ENCODE measurements around the gene CACNB1. TPM values are rescaled to one million over a fixed set of nuclear protein-coding genes. Genes with fewer than 3 reads are reported as not detected.
A peak's percentile ranks its signal among the peaks of the same experiment; 100 is the strongest.

The CACNB1 gene
- total RNA-seq, 1 experiment from 2014 or later: 44.1 TPM

DNA sequence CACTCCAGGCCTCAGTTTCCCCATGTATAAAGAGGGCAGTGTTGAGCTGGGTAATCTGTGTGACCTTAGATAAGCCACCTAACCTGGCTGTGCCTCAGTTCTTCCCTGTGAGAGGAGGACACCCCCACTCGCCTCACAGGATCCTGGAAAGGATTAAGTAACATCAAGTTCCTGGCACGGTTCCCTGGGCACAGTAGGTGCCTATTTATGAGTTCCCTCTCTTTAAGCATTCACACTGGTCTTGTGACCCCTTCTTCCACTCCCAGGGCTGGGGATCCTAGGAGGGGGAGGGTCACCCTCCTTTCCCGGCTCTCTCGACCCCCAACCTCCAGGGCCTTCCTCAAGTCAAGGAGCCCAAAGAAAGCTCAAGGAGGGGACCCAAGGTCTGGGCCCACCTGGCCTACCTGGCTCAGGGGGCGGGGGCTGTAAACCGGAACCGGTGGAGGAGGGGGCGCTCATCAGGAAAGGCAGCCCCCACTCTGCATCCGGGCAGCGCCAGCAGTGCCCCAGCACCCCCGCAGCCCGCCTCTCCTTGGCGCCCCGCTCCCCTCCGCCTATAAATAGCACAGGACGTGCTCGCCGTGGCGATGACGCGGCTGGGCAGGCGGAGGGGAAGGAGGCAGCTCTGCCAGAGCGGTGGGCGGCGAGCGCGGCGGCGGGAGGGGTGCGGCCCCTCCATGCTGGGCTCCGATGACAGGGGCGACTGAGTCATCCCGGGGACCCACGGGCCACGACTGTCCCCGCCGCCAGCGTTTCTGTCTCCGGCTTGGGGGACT is 12.0 kb upstream of the CACNB1 start:
- H3K27me3 Mint-ChIP-seq (ENCODE audit: unreplicated experiment): peaks cover 63% of the 10 kb centered on the region
- peak; percentile 81 for DNase-seq
- H3K36me3 Mint-ChIP-seq (ENCODE audit: insufficient read depth, unreplicated experiment): peaks cover 41% of the 10 kb centered on the region
- H3K27ac Mint-ChIP-seq (ENCODE audit: unreplicated experiment): peak overlapping the region; percentile 16
- TF ChIP-seq CTCF (IDR thresholded peaks at IDR 0.05; ENCODE audit: unreplicated experiment): peak; percentile 13
- BruUV-seq (replicated peaks): no TSS peak
- H3K4me1 Mint-ChIP-seq (ENCODE audit: low read depth, unreplicated experiment): peaks cover 43% of the 10 kb centered on the region
- intact Hi-C loops (cut with micrococcal nuclease; ENCODE audit: unreplicated experiment): loop anchor here (5.0 kb wide), 1 partner anchor 193 kb away; the partner anchor contains the start of gene FBXL20
- H3K9me3 Mint-ChIP-seq (ENCODE audit: low read depth, unreplicated experiment): no peaks in the 10 kb centered on the region
- CTCF ChIA-PET: interaction anchor here (0.5 to 7.8 kb wide), 12 partner anchors 9 to 233 kb away, joined by 3 to 442 read pairs (median 10); partner anchors contain the start of genes CACNB1, FBXL20 and RPL19
- H3K4me3 Mint-ChIP-seq (ENCODE audit: low read depth, unreplicated experiment): peak overlapping the region; percentile 55

- Mint-ChIP-seq H3K4me1 (ENCODE audit: low read depth, unreplicated experiment) (peaks cover 38% of the 10 kb centered on the region), H3K4me3 (ENCODE audit: low read depth, unreplicated experiment) (peak overlapping the region; percentile 55), H3K9me3 (ENCODE audit: low read depth, unreplicated experiment) (no peaks in the 10 kb centered on the region), H3K27ac (ENCODE audit: unreplicated experiment) (no peak overlapping the region), H3K36me3 (ENCODE audit: insufficient read depth, unreplicated experiment) (peaks cover 41% of the 10 kb centered on the region), H3K27me3 (ENCODE audit: unreplicated experiment) (peaks cover 57% of the 10 kb centered on the region)
- peak; percentile 73 for DNase-seq
- TF ChIP-seq CTCF (IDR thresholded peaks at IDR 0.05; ENCODE audit: unreplicated experiment): no peak
- no TSS peak for BruUV-seq (replicated peaks)
- CTCF ChIA-PET: interaction anchor here (0.5 to 7.8 kb wide), 15 partner anchors 9 to 232 kb away, joined by 3 to 442 read pairs (median 4); partner anchors contain the start of genes CACNB1, FBXL20 and RPL19
- intact Hi-C loops (cut with micrococcal nuclease; ENCODE audit: unreplicated experiment): loop anchor here (5.0 kb wide), 1 partner anchor 193 kb away; the partner anchor contains the start of gene FBXL20
Observed at GRCh38 chr17:39208893-39209292, 11.4 kb upstream of the CACNB1 start.

DNA sequence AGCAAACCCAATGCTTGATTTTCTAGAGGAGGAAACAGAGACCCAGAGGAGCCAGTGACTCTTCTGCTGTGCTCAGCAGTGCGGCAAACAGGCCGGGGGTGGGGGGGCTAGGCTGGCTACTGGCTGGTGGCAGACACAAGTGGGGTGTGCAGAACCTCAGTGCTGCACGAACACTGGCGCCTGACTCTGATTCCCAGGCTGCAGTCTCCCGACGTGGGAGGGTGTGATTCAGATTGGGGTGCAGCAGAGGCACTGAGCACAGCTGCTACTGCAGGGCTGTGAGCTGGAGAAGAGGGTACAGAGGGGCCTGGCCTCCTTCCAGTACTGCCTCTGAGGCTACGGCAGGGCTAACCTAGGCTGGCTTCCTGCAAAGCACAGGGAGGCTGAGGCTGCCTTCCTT is 10.7 kb upstream of the CACNB1 start:
- Mint-ChIP-seq H3K36me3 (ENCODE audit: insufficient read depth, unreplicated experiment) (peaks cover 45% of the 10 kb centered on the region), H3K27ac (ENCODE audit: unreplicated experiment) (no peak overlapping the region), H3K4me3 (ENCODE audit: low read depth, unreplicated experiment) (no peak overlapping the region), H3K9me3 (ENCODE audit: low read depth, unreplicated experiment) (no peaks in the 10 kb centered on the region), H3K27me3 (ENCODE audit: unreplicated experiment) (peaks cover 49% of the 10 kb centered on the region), H3K4me1 (ENCODE audit: low read depth, unreplicated experiment) (peaks cover 31% of the 10 kb centered on the region)
- CTCF ChIA-PET: interaction anchor here (1.1 to 7.8 kb wide), 11 partner anchors 8 to 193 kb away, joined by 3 to 442 read pairs (median 10); partner anchors contain the start of genes CACNB1, FBXL20 and RPL19
- TF ChIP-seq CTCF (IDR thresholded peaks at IDR 0.05; ENCODE audit: unreplicated experiment): no peak
- DNase-seq: no peak
- intact Hi-C loops (cut with micrococcal nuclease; ENCODE audit: unreplicated experiment): loop anchor here (5.0 kb wide), 1 partner anchor 194 kb away; the partner anchor contains the start of gene FBXL20
- no TSS peak for BruUV-seq (replicated peaks)

DNA sequence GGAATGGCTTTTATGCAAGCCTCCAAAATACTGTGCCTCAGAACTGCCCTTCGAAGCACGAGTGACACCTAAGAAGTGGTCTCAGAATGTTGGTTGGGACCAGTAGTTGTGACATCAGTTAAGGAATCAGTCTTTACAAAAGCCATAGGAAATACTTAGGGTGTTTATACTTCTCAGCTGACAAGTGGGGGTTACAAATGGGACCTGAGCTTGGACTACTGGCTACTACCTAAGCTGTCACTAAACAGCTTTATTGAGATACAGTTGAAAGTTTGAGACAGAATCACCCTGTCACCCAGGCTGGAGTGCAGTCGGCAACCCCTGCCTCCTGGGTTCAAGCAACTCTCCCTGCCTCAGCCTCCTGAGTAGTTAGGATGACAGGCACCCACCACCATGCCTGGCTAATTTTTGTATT is 7.7 kb upstream of the CACNB1 start:
- peak overlapping the region; percentile 18 for H3K27ac Mint-ChIP-seq (ENCODE audit: unreplicated experiment)
- no peak for TF ChIP-seq CTCF (IDR thresholded peaks at IDR 0.05; ENCODE audit: unreplicated experiment)
- H3K36me3 Mint-ChIP-seq (ENCODE audit: insufficient read depth, unreplicated experiment): peaks cover 72% of the 10 kb centered on the region
- CTCF ChIA-PET: interaction anchor here (0.7 to 7.8 kb wide), 11 partner anchors 9 to 876 kb away, joined by 3 to 442 read pairs (median 10); no protein-coding TSS in a partner anchor
- DNase-seq: no peak
- H3K4me3 Mint-ChIP-seq (ENCODE audit: low read depth, unreplicated experiment): no peak overlapping the region
- BruUV-seq (replicated peaks): no TSS peak
- H3K27me3 Mint-ChIP-seq (ENCODE audit: unreplicated experiment): peaks cover 26% of the 10 kb centered on the region
- H3K4me1 Mint-ChIP-seq (ENCODE audit: low read depth, unreplicated experiment): peaks cover 36% of the 10 kb centered on the region
- intact Hi-C loops (cut with micrococcal nuclease; ENCODE audit: unreplicated experiment): loop anchor here (5.0 kb wide), 1 partner anchor 197 kb away; the partner anchor contains the start of gene FBXL20
- no peaks in the 10 kb centered on the region for H3K9me3 Mint-ChIP-seq (ENCODE audit: low read depth, unreplicated experiment)

All from Calu3 (cell line).